Right hindlimb (tissue), 1 donor: ENCODE measurements around the gene POU6F2.
"Not testable (repeated sequence)": the region's sequence is repeated elsewhere in the genome, so short reads cannot be mapped to it uniquely, and the experiment has no call there.

Experiments used
- DNase-seq: peaks from one replicate; pipeline ENCODE4 v3.0.0-alpha.2; 2018

The POU6F2 gene

DNA sequence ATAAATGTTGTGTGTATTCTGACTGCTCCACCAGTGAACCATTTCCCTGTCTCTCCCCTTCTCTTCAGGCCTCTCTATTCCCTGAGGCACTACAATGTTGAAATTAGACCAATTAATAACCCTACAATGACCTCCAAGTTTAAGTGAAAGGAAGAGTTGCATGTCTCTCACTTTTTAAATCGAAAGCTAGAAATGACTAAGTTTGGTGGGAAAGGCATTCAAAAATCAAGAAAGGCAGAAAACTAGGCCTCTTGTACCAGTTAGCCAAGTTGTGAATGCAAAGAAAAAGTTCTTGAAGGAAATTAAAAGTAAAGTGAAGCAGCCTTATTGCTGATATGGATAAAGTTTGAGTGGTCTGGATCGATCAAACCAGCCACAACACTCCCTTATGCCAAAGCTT, 390.2 kb downstream of the POU6F2 start:
- DNase-seq: no peak

DNA sequence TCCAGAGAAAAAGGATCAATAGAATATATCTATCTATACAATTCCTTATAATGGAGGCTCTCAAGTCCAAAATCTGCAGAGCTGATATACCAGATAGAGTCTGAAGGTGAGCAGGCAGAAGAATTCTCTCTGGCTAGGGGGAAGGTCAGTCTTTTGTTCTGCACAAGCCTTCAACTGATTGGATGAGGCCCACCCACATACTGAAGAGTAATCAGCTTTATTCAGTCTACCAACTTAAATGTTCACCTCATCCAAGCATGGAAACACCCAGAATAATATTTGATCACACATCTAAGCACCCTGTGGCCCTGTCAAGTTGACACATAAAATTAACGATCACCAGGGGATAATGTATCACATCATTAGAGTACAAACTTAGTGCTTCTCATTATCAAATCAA, 394.7 kb downstream of the POU6F2 start:
- no peak for DNase-seq

DNA sequence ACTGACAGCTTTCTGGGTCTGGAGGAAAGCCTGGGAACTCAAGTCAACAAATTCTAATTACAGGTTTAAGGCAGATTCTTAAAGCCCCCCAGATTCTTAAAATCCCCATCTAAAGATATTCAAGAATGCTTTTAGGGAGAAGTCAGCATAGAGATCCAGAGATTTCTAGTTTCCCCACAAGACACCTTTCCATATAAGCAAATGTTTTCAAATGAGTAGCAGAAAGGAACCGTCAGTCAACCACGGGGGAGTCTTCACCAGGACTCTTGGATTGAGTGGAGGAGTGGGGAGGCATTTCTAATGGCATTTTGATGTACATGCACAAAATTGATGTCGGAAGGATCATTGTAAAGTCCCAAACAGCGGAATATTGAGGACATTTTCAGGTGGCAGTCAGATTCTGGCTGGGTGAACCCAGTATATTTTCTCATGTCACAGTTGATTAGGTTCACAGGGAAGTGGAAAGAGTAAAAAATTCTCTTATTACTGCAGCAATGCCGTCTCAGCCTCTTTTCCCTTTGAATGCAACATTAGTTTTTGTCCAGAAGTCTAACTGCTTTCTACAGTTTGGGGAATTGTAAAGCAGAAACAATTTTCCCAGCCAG, 396.8 kb downstream of the POU6F2 start:
- DNase-seq: no peak

DNA sequence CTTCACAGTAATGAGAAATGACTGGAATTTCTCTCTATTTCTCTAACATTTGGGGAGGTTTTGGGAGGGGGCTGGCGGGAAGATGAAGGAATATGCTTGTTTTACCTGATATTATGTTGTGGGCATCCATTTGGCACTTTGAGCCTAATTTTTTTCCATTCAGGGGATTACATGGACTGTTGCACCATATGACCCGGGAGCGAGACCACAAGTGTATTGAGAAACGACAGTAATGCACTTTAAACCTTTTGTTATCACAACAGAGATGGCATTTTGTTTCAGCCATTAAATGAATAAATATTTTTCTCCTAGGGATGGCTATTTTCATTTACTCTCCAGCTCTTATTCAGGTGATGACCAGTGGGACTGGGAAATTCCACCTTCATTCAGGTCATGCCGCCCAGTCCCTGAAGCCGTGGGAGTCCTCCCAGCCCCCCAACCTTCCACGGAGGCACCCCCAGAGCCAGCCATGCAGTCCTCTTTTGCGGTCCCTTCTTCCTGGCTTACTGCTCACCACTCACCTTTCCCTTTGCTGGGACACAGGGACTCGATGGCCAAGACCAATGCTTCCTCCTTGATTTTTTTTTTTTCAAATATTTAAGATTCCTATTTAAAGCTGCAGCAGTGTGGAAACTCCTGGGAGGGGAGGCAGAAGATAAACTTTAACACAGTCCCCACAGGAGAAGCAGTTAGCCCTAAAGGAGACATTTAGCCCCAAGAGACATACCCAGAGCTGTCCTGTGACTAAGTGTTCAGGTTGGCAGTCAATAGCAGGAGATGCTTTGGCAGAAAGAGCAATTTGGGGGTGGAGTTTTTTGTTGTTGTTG, 397.6 kb downstream of the POU6F2 start:
- DNase-seq: no peak

DNA sequence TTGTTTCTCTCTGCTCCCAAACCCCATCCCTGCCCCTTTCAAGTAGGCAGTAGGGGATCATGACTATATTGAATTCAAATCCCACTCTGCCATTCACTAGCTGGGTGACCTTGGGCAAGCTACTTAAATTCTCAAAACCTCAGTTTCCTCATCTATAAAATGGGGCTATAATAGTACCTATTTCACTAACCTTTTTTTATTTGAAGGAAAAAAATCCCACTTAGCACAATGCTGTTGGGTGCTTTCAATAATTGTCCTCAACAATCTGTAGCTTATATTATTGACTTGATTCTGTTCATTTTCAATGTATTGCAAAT, 398.1 kb downstream of the POU6F2 start:
- no peak for DNase-seq

DNA sequence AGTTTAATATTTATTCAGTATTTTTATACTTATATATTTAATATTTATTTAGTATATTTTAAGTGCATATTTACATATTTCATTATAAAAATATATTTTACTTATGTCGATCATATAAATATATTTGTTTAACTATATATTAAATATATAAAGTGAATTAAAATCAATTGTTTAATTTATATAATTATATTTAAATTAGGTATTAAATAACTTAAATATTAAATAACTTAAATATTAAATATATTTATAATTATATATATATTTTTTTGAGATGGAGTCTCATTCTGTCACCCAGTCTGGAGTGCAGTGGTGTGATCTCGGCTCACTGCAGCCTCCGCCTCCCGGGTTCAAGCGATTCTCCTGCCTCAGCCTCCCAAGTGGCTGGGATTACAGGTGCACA, 399.2 kb downstream of the POU6F2 start:
- DNase-seq: not testable (repeated sequence)

DNA sequence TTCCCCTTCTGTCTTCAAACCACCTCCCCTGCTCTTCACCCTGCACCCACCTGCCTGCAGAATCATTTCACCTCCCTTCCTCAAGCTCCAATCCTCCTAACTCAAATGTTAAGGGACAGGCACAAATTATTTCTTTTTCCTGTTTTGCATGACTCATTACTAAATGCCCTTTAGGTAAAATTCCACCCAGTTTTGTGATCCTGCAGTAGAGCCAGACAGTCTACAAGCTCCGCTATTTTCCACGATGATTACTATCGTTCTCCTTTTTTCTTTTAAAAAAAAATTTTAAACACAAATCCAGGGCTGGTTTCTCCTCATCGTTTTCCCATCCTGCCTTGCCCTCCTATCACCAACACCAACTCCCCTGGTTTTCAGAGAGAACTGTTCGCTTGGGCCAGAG, 401.7 kb downstream of the POU6F2 start:
- no peak for DNase-seq

DNA sequence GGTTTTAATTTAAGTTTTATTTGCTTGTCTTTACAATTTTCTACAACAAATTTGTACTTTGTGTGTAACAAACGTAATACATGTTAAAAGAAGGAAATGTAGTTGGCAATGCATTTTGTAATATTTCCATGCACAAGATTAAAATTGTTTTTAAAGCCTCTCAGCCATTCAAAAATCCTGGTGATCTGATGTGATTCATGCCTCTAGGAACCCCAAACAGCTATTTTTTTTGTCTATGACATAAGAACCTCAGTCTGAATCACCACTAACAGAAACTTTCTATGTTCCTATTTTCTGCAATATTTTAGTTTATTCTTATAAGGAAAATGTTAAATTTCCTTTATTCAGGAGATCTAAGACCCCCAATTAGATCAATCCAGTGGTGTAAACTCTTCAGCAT, 405.4 kb downstream of the POU6F2 start:
- no peak for DNase-seq

DNA sequence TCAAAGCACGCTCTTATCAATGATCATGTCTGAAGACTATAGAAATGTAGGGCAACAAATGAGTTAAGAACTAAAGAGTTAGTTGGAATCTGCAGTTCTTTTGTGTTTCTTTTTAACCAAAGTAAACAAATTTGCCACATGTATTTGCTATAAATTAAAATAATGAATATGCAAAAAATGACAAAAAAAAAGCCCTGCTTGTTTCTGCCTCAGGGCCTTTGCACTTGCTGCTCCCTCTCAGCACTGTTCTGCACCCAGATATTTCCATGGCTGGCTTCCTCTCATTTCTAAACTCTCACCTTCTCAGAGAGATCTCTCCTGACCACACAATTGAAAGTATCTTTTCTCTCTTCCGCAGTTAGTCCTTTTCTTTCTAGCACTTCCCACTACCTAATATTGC, 406.7 kb downstream of the POU6F2 start:
- DNase-seq: no peak

DNA sequence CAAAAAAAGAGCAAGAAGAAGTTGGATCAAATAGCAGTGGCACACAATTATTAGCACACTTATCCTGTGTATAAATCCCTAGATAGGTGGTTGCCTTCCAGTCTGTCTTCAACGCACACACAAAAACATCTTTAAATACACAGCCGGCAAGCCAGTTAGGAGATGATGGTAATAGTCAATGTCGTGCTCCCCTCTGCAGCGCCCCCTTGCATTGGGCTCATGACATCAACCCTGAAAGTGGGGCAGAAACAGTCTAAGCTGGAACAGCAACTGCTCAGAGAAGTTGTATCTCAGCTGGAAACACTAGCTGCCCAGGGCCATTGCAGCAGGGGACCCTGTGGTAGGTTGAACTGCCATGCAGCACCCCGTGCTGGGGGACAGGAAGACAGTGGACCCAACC, 409.0 kb downstream of the POU6F2 start:
- no peak for DNase-seq

DNA sequence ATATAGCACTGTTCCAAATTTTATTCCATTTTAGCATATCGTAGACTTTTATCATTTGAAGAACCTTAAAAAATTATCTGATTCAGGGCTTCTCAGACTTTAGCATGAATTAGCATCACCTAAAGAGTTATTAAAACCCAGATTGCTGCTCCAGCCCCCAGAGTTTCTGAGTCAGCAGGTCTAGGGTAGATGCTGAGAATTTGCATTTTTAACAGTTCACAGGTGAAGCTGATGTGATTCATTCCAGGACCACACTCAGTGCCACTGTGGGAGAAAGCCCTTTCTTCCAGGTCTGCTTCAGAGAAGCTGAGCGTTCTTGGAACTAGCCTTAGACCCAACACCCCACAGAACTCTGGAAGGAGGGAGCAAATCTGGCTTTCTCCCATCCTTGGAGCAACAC, 414.4 kb downstream of the POU6F2 start:
- DNase-seq: no peak

DNA sequence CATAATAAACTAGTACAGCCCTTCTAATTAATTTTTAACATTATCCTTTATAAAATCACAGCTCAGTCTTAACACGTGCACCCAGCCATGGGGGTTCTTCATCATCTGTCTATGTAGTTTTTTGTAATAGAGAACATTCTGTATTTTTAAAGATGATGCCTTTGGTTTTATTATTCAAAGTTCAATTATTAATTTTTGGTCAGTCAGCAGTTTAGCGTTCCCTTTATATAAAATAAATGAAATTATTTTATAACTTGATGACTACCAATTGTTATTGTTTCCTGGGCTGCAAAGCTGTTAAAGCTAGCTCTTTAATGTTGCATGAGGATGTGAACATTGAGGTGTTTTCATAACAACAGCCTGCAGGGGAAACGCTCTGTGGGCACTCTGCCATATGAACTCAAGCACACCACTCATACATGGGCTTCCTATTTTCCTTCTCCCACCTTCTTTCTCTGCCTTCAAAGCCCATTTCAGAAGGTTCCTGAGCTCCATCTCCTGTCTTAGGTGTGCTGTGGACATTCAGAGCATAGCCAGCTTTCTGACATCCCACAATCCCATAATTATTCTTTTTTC, 416.5 kb downstream of the POU6F2 start:
- DNase-seq: no peak

DNA sequence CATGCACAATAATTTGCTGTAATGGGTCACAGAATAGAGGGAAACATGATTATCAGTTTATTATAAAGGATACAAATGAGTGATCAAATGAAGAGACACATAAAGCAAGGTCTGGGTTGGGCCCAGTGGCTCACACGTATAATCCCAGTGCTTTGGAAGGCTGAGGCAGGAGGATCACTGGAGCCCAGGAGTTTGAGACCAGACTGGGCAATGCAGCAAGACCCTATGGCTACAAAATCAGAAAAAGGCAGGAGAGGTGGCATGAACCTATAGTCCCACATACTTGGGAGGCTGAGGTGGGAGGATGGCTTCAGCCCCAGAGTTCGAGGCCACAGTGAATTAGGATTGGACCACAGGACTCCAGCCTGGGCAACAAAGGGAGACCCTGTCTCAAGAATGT, 421.7 kb downstream of the POU6F2 start:
- DNase-seq: no peak

DNA sequence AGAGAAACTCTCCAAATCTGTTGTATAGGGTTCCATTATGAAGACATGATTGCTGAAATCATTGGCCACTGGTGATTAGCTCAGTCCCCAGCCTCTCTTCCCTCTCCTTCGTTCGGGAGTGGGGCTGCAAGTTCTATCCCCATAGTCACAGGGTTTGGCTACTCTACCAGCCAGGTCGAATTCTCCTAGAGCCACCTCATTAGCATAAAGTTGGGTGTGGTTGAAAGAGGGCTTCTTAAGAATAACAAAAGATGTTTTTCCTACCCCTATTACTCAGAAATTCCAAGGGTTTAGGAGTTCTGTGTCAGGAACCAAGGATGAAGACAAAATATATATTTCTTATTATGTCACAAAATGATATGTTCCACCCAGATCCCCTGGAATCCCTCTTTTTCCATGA, 422.3 kb downstream of the POU6F2 start:
- no peak for DNase-seq

DNA sequence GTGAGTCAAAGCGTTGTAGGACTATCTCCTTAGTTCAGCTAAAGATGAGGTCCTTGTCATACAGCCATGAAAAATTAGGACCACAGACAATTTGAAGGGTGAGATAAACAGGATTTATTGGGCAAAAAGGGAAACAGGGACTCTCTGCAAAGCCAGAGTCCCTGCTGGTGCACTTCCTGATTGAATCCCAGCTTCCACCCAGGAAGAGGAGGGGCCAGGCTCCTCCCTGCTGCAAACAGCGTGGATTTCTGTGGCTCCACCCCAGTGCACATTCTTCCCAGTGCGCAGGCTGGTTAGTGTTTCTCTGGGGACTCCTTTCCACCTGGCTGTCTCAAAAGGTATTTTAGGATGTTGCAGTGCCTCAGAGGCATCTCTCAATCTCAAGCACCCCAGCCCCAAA, 423.1 kb downstream of the POU6F2 start:
- no peak for DNase-seq

DNA sequence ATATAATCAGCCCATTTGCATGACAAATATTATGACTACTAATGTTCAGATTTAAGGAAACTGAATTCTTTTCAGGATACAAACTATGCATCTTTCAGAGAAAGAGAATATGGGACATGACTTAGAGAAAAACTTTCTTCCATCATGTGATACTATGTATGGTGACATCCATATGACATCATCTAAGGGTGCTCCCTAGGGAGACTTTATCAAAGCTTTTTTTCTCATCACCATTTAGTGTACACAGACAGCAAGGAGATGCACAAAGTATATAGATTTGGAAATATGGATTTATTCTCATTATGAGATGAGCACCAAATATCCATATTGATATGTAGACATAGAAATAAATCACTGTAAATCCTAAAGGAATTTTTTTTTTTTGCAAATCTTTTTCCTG, 424.3 kb downstream of the POU6F2 start:
- no peak for DNase-seq

DNA sequence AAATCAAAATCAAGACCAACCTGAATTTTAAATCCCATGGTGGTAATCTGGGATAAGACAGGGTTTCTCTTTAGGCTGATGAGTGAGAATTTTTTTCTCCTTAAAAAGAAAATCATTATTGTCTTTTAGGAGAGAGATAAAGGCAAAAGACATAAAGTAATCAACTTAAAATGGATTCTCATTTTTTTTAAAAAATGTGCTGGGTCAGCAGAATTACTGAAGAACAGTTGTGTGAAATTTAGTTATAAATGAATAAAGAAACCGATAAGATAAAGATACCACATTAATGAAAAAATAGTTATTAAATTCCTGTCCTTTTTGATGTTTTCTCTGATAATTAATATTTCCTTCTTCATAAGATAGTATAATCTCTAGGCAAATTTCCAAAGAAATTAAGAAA, 427.2 kb downstream of the POU6F2 start:
- no peak for DNase-seq

DNA sequence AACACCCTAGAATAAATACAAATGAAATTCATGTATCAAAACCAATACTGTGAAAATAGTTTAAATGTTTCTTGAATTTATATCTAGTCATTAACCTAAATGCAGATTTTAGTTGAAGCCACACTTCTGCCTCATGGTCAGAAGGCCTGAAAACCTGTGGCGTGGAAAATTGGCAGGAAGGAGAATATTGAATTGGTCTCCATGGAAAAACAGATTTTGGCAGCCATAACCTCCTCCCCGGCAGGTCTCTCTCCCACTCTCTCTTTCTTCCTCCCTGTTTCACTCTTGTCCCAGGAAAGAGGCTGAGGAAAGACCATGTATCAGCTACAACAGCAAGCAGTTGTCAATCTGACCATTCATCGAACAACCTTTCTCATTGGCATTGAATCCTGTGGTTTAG, 427.9 kb downstream of the POU6F2 start:
- no peak for DNase-seq

DNA sequence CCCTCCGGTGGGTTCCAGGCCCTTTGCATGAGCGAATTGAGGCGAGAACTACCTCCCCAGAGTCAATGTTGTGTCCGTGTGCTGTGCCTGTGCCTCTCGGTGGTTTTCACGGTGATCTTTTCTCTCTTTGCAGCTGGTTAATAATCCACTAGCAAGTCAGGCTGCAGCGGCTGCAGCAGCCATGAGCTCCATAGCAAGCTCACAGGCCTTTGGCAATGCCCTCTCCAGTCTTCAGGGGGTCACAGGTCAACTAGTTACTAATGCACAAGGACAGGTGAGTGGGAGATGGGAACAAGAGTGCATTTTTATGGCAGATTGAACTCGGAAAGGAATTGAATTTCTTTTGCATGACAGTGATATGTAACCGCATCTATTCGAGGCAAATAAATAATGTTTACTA, 428.8 kb downstream of the POU6F2 start:
- no peak for DNase-seq

DNA sequence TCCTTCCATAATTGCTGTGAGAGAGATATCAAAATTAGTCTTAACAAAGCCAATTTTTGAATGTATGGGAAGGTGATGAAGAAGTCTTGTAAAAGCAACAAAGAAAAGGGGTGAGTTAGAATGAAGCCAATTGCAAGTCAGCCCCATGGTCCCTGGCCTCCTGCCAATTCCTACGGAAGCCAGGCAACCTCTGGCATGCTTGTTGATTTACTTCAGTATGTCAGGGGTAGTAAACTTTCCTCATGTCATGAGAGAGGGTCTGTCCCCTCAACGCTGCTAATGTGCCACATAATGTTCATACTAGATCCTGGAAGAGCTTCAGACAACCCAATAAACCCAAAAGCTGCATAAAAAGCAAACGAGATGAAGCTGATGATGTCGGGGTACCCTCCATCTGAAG, 429.4 kb downstream of the POU6F2 start:
- no peak for DNase-seq

DNA sequence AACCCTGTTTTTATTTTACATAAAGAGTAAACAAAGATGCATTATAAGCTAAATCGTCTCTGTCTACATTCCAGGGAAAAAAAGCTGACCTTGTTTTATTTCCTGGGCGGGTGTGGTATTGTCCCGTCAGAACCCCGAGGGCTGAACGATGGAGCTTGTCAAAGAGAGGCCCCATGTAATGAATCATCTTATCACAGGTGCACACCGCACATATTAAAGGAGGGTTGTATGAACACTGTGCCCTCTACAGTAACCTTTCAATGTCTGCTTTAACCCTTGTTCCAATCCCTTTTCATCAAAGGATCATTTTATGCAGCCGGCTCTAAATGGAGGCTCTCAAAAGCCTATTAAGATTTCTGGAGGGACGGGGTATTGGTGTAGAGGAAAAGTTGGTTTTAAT, 430.0 kb downstream of the POU6F2 start:
- no peak for DNase-seq

DNA sequence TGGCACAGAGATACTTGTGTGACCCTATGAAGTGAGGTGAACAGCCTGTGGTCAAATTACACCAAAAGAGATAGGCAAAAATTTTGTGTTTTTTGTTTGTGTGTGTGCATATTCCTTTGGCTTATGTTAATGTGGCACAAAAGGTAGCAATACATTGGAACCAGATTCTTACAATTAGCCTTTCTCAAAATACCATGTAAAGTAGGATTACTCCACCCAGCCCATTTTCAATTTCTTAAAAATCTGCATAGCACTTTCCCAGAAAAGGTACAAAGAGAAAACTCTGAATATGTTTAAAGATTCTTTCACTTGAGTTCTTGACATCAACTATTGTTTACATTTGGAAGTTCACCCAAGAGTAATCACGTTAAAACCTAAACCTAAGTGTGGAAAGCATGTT, 431.2 kb downstream of the POU6F2 start:
- DNase-seq: no peak

DNA sequence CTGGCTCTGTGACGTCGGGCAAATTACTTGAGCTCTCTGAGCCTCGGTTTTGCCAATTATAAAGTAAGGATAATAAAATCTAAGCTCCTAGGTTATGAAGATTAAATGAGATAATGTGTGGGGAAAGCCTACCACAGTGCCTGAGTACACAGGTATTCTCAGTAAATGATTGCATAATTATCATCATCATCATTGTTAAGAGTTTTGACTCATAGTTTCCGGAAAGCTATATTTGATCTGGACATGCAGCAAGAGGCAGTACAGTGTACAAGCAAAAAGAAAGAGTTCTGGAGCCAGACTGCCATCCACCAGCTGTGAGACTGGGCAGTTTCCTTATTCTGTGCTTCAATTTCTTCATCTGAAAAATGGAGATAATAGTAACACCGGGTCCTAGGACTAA, 432.9 kb downstream of the POU6F2 start:
- no peak for DNase-seq

DNA sequence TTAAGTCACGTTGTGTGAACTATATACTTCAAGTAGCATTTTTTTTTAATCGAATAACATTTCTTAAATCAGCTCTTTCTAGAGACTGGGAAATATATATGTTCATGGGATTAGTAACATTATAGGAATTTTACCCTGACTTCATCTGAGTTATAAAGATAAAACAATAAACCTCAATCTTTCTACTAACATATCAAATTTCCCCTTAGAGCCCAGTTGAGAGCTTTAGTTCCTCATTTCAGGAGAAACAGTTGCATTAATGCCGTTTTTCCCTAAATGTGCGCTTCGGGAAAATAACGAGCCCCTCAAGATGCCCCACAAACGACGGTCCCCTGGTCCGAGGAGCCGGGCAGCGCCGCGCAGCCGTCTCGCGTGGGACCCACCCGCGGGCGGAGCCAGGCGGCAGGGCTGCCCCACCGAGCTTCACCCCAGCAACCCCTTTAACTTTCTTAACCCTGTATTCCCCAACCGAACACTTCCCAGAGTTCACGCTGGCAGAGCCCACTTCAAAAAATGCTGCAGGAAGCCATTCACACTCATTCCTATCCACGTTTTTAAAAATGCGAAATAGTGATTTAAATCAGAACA, 436.0 kb downstream of the POU6F2 start:
- no peak for DNase-seq
